ENCODE data around the gene ATP8B4.

DNA sequence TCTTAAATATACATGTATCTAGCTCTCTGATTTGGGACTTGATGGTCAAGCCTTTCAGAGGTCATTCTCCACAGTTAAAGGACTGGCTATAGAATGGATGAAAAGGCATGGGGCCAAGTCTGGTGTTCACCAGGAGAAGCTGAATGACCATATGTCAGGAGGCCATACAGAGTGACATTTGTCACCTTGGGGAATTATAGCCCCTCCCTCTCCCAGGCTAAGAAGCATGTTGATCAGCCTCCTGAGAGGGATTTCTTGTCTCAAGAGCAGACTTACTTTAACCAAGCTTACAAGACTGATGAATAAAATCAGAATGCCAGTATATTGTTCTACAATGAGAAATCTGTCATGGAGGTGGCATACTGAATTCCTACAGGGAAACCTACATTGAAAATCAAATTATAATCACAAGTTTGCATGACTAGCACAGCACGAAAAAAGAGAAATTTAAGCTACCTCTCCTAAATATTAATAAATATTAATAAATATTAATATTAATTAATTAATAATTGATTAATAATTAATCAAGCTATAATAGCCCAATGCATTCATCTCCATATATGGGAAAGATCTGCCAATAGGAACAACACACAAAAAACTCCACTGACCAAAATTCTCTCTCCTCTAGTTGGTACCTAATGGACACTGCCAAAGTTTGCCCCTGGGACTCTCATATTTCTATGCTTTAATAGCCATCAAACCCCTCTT lies 47.3 kb downstream of the ATP8B4 start:
- TF ChIP-seq CTCF (IDR thresholded peaks at IDR 0.05; ENCODE audit: low read length) (no peak), EZH2 (IDR thresholded peaks at IDR 0.05; ENCODE audit: borderline replicate concordance, low read length) (no peak)
